NOMO-1 (cell line): ENCODE data around the gene KLF11.
"Not testable (repeated sequence)": the region's sequence is repeated elsewhere in the genome, so short reads cannot be mapped to it uniquely, and the experiment has no call there.

Experiments
- DNase-seq, 2 experiments: peaks; one replicate each; lab custom pipeline; 2025; ENCODE audit not compliant: unreplicated experiment in 2 of 2; lab: John Stamatoyannopoulos, UW

The KLF11 gene

DNA sequence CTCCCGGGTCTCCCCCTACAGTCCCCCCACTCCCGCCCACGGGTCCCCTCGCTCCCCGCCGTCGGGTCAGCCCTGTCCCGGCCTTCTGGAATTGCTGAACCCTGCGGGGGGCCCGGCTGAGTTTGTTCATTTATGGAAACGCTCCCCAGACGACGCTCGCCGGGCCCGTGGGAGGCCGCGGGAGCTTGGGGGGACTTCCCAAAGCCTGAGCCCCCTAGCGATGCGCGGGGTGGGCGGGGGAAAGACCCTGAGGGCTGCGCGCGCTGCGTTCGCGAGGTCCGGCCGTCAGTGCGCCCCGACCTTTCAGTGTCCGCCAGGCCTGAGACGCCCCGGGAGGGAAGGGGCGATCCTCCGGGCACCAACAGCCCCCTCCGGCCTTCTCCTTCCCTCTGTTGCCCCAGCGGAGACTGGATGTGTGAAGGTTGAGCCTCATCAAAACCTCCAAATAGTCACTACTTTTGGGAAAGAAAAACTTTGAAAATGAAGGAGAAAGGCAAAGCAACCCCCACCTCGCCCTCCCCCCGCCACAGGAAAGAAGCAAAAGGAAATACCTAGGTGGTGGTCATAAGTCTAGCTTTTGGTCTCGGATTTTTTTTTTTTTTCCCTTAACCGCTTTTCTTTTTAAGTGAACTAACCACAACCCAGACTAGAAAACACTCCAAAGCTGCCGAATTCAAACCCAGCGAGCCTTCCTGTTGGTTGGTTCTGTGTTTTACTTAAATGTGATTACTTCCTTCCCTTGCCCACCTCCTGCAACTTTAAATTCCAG lies 37.4 kb downstream of the KLF11 start:
- no peak for DNase-seq

DNA sequence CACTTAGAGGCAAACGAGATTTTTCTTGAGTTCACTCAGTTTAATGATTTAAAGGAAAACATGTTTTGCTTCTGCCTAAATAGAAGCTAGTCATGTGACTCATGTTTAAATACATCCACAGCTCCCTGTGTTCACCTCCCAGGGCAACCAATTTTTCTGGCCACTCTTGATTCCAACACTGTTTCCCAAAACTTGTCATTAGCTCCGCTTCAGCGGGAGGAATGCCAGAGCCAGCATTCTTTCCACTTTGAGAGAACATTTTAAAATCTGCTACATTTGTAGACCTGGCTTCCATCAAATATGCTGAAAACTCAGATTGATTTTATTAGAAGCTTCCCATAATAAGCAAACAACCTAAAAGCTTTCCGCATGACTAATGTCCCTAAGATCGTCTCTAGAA lies 39.7 kb downstream of the KLF11 start:
- no peak for DNase-seq

DNA sequence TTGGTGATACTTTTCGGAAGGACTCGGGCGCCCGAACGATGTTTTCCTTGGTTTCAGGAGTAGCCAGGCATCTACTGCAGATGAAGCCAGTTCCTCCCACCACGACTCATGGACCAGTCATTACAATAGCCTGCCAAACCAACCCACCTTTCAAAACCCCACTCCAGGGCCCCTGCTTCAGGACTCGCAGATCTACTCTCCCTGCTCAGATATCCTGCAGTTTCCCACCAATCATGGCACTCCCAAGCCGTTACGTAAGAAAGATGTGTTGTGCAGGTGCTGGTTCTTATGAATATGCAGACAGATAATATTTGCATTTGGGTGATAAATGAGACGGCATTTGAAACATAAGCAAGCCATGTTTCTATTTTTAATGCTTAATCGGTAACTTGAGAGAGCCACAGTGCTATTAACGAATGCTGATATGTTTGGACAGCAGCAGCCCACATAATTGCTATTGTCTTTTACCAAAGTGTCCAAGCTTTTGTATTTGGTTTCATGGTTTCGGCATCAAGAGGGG lies 40.4 kb downstream of the KLF11 start:
- no peak for DNase-seq

DNA sequence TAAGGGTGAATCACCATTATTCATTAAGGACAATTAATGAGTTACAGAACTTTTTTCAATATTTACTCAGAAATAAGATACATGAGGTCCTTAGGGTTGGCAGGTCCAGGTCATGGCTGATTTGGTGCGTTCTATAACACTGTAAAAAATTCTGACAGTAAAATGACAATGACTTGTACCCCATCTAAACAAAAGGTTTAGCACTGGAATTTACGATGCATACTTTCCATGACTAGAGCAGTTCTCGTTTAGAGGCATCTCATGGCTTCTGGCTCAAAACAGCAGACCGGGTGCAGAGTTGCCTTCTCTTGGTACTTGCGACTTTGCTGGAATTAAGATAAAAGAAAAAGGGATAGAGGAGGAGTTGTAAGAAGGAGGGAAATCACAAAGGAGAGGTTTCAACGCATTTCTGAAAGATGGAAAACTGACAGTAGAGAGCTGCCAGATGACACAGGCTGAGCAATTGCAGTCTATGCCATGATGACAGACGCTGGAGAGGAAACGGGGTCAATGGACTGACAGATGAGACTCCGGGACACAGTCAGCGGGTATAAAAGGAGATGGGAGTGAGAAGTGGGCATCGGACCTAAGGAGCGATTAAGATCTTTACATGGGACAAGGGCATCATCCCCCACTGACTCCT lies 41.0 kb downstream of the KLF11 start:
- no peak for DNase-seq

DNA sequence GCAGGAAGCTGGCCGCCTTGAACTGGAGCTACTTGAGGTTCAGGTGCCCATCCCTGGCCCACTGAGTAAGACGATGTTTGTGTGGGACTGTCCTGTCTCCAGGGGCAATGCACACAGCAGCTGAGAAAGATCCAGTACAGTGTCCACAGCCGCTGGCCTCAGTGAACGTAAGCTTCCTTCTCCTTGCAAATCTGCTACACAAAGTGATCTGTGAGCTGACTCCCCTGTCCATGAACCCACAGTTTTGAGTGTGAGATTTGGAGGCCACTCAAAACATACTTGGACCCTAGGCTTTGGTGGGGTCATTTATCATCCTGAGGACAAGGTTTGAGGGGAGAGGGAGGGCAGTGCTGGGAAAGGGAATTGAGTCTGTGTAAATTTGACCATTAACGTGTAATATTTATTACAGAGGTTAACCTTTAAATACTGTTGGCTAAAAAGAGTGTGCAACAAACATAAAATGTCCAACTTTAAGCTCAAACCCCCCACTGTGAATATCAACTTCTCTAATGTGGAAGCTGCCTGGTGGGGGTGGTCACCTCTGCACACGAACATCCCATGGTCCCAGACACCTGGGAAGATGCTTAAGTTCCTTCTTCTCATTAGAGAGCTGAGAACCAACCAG lies 41.8 kb downstream of the KLF11 start:
- no peak for DNase-seq

DNA sequence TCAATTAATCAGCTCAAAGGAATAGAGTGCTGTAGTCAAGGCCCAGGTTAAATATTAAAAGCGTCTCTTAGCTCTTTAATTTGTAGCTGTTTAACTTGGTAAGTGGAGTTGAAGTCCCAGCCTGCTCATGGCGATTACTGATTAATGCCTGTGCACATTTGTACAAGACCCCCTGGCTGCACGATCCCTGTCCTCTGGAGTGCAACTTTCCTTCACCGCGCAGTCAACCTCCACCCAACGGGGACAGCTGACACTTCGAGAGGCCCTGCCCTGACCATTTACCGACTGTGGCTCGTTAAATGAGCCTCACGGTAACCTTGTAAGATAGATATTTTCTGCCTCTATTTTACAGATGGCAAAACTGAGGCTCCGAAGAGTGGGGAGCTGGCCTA lies 42.3 kb downstream of the KLF11 start:
- DNase-seq: no peak

DNA sequence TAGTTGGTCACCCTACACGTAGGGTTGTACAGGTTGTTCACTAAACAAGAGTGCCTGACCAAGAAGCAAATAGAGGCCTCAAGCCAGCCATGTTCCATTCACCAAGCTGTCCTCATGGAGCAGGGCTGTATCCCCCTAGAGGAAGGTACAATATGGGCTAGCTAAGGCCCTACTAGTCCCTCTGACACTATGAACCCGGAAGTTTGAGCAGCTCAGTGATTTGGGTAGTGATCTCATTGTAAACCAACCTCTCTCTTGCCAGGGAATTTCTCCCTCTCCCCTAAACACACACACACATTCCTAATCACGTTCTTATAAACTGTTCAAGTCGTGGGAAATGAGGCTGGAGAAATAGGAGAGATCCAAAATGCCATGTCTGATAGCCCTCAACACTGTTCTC lies 43.6 kb downstream of the KLF11 start:
- no peak for DNase-seq

DNA sequence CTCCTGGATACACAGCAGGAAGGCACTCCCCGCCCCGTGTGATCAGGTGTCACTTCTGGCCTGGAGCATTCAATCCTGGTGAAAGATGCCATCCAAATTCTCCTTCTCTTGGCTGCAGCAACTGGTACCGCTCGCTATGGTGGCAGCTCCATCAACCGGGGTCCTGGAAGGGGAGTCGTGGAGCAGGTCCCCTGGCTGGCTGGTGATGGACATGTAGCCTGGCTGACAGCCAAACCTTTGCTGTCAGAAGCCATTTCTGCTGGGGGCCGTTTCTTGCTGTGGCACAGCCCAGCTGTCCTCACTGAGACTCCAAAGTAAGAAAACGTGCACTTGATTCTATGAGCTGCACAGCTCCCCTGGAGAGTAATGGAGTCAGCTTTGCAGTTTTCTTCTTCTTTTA lies 44.0 kb downstream of the KLF11 start:
- DNase-seq: no peak

DNA sequence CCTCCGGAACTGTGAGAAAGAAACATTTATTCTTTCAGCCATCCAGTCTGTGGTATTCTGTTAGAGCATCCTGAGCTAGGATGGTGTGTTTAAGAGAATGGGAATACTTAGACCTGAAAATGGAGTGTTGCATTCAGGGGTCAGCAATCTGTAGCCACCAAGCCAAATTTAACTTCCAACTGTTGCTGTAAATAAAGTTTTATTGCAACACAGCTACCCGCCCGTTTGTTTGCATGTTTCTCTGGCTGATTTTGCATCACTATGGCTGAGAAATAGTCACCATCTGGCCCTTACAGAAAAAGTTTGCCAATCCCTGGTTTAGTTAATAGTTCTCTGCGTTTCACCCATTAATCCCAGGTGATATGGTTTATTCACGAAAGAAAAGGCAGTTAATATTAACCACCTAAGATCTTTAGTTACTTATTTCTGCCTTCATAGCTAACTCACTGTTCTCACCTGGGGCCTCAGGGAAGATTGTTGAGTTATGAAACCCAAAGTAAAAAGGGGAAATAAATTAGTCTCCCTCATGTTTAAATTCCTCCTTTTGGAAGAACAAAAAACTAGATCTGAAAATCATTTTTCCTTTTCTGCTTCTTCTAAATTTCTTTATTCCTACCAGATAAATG lies 46.3 kb downstream of the KLF11 start:
- peak; percentile 27 to 63 for DNase-seq

DNA sequence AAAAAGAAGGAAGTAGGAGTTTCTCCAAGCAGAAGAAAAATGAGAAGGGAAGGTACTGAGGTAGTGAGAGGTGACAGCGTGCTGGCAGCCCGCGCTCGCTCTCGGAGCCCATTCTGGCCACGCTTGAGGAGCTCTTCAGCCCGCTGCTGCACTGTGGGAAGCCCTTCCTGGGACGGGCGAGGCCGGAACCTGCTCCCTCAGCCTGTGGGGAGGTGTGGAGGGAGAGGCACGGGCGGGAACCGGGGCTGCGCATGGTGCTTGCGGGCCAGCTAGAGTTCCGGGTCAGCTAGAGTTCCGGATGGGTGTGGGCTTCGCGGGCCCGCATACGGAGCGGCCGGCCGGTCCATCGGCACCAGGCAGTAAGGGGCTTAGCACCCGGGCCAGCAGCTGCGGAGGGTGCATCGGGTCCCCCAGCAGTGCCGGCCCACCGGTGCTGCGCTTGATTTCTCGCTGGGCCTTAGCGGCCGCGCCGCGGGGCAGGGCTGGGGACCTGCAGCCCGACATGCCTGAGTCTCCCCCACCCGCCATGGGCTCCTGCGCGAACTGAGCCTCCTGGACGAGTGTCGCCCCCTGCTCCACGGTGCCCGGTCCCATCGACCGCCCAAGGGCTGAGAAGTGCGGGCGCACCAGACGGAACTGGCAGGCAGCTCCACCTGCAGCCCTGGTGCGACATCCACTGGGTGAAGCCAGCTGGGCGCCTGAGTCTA lies 48.0 kb downstream of the KLF11 start:
- peak in 1 of 2 experiments; percentile 15 for DNase-seq

DNA sequence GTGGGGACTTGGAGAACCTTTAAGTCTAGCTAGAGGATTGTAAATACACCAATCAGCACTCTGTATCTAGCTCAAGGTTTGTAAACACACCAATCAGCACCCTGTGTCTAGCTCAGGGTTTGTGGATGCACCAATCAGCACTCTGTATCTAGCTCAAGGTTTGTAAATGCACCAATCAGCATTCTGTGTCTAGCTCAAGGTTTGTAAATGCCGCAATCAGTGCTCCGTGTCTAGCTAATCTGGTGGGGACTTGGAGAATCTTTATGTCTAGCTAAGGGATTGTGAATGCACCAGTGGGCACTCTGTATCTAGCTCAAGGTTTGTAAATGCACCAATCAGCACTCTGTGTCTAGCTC lies 48.5 kb downstream of the KLF11 start:
- DNase-seq: not testable (repeated sequence)

DNA sequence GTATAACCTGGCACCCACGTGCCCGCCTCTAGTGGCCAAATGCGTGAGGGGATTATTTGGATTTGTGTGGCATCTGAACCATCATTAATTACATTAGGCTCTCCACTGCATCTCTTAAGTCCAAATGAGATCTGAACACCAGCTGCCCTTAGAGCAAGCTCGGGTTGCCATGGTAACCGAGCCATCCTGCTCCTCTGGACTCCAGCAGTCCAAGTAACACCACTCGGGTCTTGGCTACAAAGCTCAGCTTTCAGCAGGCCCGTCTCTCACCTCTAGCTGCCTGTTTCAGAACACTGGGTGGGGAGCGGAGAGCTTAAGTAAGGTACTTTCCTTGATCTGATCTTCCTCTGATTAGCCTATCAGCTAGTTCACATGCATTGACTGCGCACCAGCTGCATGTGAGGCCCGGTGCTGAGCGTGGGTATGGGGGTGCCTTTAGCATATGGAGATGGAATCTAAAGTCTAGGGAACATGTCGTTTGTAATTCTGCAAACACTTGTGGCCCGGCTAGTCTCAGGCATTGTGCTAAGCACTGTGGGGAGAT lies 51.0 kb downstream of the KLF11 start:
- DNase-seq: no peak

DNA sequence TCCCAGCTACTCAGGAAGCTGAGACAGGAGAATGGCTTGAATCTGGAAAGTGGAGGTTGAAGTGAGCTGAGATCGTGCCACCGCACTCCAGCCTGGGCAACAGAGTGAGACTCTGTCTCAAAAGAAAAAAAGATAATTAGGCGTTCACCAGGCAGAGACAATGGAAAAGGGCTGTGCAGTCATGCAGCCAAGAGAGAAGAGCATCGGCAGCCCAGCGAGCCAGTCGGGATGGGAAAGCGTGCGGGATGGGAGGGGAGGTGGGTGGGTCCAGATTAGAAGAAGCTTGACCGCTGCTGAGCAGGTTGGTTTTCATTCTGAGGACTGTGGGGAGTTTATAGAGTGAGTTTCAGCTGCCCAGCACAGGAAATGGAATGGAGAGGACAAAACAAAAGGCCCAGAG lies 51.8 kb downstream of the KLF11 start:
- DNase-seq: no peak

DNA sequence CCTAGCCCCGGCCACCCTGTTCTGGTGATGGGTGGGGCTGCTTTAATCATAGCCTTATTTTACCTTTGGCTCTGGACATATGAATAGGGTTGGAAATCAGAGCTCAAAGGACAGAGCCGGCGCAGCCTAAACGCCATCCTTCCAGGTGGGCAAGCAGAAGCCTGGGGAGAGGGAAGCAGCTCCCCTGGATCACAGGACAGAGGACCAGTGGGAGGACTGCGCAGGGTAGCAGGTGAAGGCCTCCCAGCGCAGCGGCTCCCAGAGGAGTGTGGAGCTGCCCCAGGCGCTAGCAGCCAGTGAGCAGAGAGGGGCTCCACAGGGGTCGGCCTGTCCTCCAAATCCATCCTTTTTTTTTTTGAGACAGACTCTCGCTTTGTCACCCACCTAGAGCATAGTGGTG lies 53.3 kb downstream of the KLF11 start:
- DNase-seq: no peak

DNA sequence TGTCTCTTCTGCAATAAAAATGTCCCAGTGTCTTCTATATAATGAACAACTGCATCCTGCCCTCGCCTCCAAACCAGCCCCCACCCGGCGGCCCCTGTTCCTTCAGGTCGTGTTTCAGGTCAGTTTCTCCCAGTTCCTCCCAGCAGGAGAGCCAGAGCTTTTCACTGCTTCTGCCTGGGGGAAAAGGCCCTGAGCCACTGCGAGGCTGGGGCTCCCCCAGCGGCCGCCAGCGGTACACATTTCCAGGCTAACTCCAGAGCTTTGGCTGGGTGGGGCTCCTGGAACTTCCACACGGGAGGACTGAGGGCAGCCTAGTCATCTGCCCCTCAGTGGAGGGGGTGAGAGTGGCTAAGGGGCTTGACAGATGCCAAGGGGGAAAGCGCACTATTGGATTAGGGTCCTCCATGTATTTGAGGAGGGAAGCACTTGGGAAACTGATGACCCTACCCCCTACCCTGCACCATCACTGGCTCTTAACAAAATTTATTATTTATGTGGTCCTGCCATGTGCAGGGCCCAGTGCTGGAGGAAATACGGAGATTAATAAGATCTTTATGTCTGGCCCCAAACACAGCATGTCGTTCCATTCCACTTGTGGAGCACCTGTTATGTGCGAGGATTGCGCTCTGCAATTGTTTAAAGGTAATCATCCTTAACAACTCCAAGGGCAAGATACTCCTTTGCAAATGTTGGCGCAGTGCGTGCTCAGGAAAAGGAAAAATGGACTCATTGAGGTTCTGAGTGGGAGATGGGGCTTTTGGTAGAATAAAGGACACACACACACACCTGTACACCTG lies 54.2 kb downstream of the KLF11 start:
- peak; percentile 35 to 45 for DNase-seq

DNA sequence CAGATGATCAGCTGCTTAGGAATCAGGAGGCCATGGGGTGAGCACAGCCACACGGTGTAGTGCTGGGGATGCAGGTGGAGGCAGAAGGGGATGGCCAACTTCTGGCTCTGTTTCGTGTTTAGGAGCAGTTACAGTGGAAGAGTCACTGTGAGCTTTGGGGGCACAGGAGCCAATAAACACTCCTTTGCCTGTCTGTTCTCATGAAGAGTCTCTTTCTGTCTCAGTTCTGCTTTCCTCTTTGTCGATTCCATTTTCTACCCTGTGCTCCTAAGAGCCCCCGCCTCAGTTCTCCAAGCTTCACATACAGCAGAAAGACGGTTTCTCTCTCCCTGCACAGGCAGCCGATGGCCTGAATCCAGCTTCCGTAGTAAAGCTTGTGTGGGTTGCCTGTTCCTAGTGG lies 58.1 kb downstream of the KLF11 start:
- no peak for DNase-seq

DNA sequence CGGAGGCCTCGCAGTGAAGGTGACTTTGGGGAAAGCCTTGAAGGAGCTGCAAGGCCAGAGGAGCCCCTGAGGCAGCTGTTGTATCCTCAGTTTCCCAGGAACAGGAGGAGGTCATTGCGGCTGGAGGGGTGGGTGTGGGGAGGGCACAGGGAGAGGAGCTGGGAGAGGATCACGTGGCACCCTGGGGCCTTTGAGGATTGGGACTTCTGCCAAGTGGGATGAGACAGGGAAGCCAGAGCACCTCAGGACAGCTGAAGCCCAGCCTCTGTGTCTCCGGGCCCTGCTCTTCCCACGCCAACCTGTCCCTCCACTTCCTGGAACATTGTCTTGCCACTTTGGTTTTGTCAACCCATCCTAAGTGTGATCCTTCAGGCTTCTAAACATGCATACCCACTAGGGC lies 59.8 kb downstream of the KLF11 start:
- no peak for DNase-seq
